K562 (cell line): ENCODE data around the gene CNTN6.

Experiments used
- CC2D1A ChIP-seq: fragments of 450-650 bp; IDR thresholded peaks from 2 replicates; pipeline ENCODE4 v1.6.1; 2017; ENCODE audit warnings: mild to moderate bottlenecking
- FOXK2 ChIP-seq, 2 experiments: fragments of 450-650 bp; IDR thresholded peaks in 1 of 2; conservative IDR thresholded peaks in 1 of 2; 2 replicates each; pipeline ENCODE4 v1.6.1; 2016; ENCODE audit warnings: low read depth in 2 of 2, mild to moderate bottlenecking in 1 of 2
- JUND ChIP-seq, 2 experiments: IDR thresholded peaks; 2 replicates in 1 of 2; 3 replicates in 1 of 2; pipeline ENCODE4 v1.6.1; 2011; ENCODE audit warnings: borderline replicate concordance in 2 of 2, low read depth in 2 of 2, low read length in 2 of 2, improper control_type of control experiment in 1 of 2, missing biosample characterization in 1 of 2, missing genetic modification characterization in 1 of 2, missing genetic modification reagents in 1 of 2
- MYC ChIP-seq, 2 experiments: fragments of 250-450 bp in 1 of 2; sonication (Bioruptor Pico) in 1 of 2; IDR thresholded peaks; 2 replicates each; pipeline versions ENCODE4 v1.5.1 to v1.6.1; 2012 to 2021; ENCODE audit warnings: low read depth in 2 of 2, borderline replicate concordance in 1 of 2, improper control_type of control experiment in 1 of 2, low read length in 1 of 2, mild to moderate bottlenecking in 1 of 2, moderate library complexity in 1 of 2
- RBM15 ChIP-seq: fragments of 200-400 bp; formaldehyde crosslinking; IDR thresholded peaks from 2 replicates; pipeline ENCODE4 v1.6.1; 2018; ENCODE audit warnings: mild to moderate bottlenecking, low read length, moderate library complexity; ENCODE audit not compliant: insufficient read depth
- TEAD4 ChIP-seq, 2 experiments: sonication (generic) in 1 of 2; formaldehyde crosslinking in 1 of 2; IDR thresholded peaks; 2 replicates each; pipeline versions ENCODE4 v1.6.1 to v1.8.0; 2012 to 2022; ENCODE audit warnings: borderline replicate concordance in 1 of 2, inconsistent platforms in 1 of 2, low read length in 1 of 2, mild to moderate bottlenecking in 1 of 2, missing genetic modification reagents in 1 of 2
- TF ChIP-seq, protein P1 (sequence below): sonication (generic); formaldehyde crosslinking; IDR thresholded peaks from 2 replicates; pipeline ENCODE4 v1.8.1; 2023; ENCODE audit warnings: mild to moderate bottlenecking, missing genetic modification reagents, moderate library complexity
- TF ChIP-seq, protein P2 (sequence below): fragments of 250-450 bp; sonication (Bioruptor Pico); IDR thresholded peaks from 2 replicates; pipeline ENCODE4 v1.8.0; 2022; ENCODE audit warnings: moderate library complexity, mild to moderate bottlenecking, inconsistent platforms
- TF ChIP-seq, protein P3 (sequence below), 3 experiments: IDR thresholded peaks in 2 of 3; conservative IDR thresholded peaks in 1 of 3; 2 replicates each; pipeline ENCODE4 v1.5.1; 2011 to 2012; ENCODE audit warnings: low read length in 3 of 3, mild to moderate bottlenecking in 3 of 3, control low read depth in 2 of 3, improper control_type of control experiment in 1 of 3, inconsistent platforms in 1 of 3, low read depth in 1 of 3, mixed read lengths in 1 of 3, moderate library complexity in 1 of 3; ENCODE audit not compliant: insufficient read depth in 2 of 3
- TF ChIP-seq, protein P4 (sequence below), 2 experiments: fragments of 450-650 bp; IDR thresholded peaks; 2 replicates each; pipeline ENCODE4 v1.6.1; 2018; ENCODE audit warnings: mild to moderate bottlenecking in 2 of 2, low read depth in 1 of 2; ENCODE audit not compliant: partially characterized antibody in 2 of 2

DNA sequence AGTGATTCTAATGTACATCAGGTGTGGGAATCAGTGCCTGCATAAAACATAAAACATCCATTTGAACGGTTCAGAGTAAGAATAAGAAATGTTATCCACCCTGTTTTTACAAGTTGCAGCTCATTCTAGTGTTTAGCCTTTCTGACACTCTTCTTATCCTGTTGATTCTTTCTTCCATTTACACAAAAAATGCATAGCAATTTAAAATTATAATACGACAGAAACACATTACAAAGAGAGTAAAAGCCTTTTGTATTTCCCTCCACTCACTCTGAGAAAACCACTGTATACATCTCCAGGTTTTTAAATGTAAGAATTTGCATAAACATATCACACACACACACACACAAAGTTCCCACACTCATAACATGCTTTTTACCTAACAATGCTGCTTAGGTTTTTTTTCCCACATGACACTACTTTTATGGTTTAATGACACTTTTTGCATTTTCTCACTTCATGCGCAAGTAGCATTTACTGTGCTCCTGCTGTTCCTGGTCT is 199.8 kb downstream of the CNTN6 start:
- TF ChIP-seq, protein P1, sequence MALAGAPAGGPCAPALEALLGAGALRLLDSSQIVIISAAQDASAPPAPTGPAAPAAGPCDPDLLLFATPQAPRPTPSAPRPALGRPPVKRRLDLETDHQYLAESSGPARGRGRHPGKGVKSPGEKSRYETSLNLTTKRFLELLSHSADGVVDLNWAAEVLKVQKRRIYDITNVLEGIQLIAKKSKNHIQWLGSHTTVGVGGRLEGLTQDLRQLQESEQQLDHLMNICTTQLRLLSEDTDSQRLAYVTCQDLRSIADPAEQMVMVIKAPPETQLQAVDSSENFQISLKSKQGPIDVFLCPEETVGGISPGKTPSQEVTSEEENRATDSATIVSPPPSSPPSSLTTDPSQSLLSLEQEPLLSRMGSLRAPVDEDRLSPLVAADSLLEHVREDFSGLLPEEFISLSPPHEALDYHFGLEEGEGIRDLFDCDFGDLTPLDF (CRISPR knock-in tag) = no peak
- TF ChIP-seq, protein P2, sequence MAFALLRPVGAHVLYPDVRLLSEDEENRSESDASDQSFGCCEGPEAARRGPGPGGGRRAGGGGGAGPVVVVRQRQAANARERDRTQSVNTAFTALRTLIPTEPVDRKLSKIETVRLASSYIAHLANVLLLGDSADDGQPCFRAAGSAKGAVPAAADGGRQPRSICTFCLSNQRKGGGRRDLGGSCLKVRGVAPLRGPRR (CRISPR knock-in tag) = no peak
- TF ChIP-seq, protein P3, sequence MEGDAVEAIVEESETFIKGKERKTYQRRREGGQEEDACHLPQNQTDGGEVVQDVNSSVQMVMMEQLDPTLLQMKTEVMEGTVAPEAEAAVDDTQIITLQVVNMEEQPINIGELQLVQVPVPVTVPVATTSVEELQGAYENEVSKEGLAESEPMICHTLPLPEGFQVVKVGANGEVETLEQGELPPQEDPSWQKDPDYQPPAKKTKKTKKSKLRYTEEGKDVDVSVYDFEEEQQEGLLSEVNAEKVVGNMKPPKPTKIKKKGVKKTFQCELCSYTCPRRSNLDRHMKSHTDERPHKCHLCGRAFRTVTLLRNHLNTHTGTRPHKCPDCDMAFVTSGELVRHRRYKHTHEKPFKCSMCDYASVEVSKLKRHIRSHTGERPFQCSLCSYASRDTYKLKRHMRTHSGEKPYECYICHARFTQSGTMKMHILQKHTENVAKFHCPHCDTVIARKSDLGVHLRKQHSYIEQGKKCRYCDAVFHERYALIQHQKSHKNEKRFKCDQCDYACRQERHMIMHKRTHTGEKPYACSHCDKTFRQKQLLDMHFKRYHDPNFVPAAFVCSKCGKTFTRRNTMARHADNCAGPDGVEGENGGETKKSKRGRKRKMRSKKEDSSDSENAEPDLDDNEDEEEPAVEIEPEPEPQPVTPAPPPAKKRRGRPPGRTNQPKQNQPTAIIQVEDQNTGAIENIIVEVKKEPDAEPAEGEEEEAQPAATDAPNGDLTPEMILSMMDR (IDR thresholded peaks at IDR 0.05 in 2 of 3, conservative IDR thresholded peaks at IDR 0.05 in 1 of 3; ENCODE audit: insufficient read depth in 2 of 3, low read depth in 1 of 3, low read length in 3 of 3) = no peak
- TF ChIP-seq TEAD4 (IDR thresholded peaks at IDR 0.05; ENCODE audit: low read length) (no peak), TEAD4 (CRISPR knock-in tag; IDR thresholded peaks at IDR 0.05; ENCODE audit: borderline replicate concordance) (no peak), CC2D1A (no peak), RBM15 (no peak), MYC (IDR thresholded peaks at IDR 0.05; ENCODE audit: low read depth, low read length) (no peak), MYC (CRISPR knock-in tag; IDR thresholded peaks at IDR 0.05; ENCODE audit: borderline replicate concordance, low read depth) (no peak), FOXK2 (conservative IDR thresholded peaks at IDR 0.05 in 1 of 2, IDR thresholded peaks at IDR 0.05 in 1 of 2; ENCODE audit: low read depth in 2 of 2) (no peak), JUND (IDR thresholded peaks at IDR 0.05; ENCODE audit: borderline replicate concordance, low read depth, low read length) (no peak), JUND (tag; IDR thresholded peaks at IDR 0.05; ENCODE audit: borderline replicate concordance, low read depth, low read length) (no peak)
- TF ChIP-seq, protein P4, sequence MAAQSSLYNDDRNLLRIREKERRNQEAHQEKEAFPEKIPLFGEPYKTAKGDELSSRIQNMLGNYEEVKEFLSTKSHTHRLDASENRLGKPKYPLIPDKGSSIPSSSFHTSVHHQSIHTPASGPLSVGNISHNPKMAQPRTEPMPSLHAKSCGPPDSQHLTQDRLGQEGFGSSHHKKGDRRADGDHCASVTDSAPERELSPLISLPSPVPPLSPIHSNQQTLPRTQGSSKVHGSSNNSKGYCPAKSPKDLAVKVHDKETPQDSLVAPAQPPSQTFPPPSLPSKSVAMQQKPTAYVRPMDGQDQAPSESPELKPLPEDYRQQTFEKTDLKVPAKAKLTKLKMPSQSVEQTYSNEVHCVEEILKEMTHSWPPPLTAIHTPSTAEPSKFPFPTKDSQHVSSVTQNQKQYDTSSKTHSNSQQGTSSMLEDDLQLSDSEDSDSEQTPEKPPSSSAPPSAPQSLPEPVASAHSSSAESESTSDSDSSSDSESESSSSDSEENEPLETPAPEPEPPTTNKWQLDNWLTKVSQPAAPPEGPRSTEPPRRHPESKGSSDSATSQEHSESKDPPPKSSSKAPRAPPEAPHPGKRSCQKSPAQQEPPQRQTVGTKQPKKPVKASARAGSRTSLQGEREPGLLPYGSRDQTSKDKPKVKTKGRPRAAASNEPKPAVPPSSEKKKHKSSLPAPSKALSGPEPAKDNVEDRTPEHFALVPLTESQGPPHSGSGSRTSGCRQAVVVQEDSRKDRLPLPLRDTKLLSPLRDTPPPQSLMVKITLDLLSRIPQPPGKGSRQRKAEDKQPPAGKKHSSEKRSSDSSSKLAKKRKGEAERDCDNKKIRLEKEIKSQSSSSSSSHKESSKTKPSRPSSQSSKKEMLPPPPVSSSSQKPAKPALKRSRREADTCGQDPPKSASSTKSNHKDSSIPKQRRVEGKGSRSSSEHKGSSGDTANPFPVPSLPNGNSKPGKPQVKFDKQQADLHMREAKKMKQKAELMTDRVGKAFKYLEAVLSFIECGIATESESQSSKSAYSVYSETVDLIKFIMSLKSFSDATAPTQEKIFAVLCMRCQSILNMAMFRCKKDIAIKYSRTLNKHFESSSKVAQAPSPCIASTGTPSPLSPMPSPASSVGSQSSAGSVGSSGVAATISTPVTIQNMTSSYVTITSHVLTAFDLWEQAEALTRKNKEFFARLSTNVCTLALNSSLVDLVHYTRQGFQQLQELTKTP (IDR thresholded peaks at IDR 0.05; ENCODE audit: low read depth in 1 of 2, partially characterized antibody in 2 of 2) = no peak
